ENCODE data around the gene SGMS1. TPM values are rescaled to one million over a fixed set of nuclear protein-coding genes. Genes with fewer than 3 reads are reported as not detected.

SGMS1 gene
- total RNA-seq, 2 experiments from 2014 or later = 24.8 to 25.2 TPM

DNA sequence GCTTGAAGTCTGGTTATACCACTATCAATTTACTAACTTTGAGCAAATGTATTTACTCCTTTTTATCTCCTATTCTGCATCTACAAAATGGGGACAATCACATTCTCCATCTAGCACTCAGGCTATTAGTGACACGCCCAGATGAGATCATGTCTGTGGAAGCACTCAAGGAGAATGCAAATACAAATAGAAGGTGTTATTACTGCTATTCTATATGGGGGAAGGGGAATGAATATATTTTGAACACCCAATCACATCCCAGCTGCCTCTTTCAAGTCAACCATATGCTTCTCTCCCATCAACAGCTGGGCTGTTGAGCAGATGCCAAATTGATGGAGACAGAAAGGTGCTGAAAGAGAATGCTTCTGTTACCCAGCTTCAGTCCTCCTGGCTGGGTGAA is 23.5 kb downstream of the SGMS1 start:
- Histone ChIP-seq H3K4me1 (ENCODE audit: insufficient read depth, low read length) (peaks cover 21% of the 10 kb centered on the region), H3K27ac (ENCODE audit: low read depth in 1 of 2, low read length in 2 of 2) (no peak overlapping the region), H3K27me3 (ENCODE audit: control insufficient read depth in 1 of 2, insufficient read depth in 2 of 2, low read length in 2 of 2) (no peaks in the 10 kb centered on the region), H3K9me3 (ENCODE audit: control insufficient read depth in 1 of 2, insufficient read depth in 1 of 2, low read length in 2 of 2) (no peaks in the 10 kb centered on the region), H3K36me3 (ENCODE audit: insufficient read depth, low read length) (no peaks in the 10 kb centered on the region), H3K4me3 (ENCODE audit: low read length) (no peak overlapping the region)
- Mint-ChIP-seq H3K9me3 (no peaks in the 10 kb centered on the region), H3K27ac (no peak overlapping the region), H3K4me3 (no peak overlapping the region), H3K27me3 (no peaks in the 10 kb centered on the region), H3K4me1 (ENCODE audit: low read depth) (peaks cover 70% of the 10 kb centered on the region), H3K36me3 (ENCODE audit: low read depth) (no peaks in the 10 kb centered on the region)
- POLR2A ChIA-PET = interaction anchor here (2.8 kb wide), 1 partner anchor 22 kb away, joined by 14 read pairs; the partner anchor contains the start of gene SGMS1
- DNase-seq (no peak), ATAC-seq (ENCODE audit: poor library complexity) (no peak)
- intact Hi-C loops (cut with DNase I, micrococcal nuclease) = no loop called here
- CTCF ChIA-PET = no interaction called here
- TF ChIP-seq, protein P1, sequence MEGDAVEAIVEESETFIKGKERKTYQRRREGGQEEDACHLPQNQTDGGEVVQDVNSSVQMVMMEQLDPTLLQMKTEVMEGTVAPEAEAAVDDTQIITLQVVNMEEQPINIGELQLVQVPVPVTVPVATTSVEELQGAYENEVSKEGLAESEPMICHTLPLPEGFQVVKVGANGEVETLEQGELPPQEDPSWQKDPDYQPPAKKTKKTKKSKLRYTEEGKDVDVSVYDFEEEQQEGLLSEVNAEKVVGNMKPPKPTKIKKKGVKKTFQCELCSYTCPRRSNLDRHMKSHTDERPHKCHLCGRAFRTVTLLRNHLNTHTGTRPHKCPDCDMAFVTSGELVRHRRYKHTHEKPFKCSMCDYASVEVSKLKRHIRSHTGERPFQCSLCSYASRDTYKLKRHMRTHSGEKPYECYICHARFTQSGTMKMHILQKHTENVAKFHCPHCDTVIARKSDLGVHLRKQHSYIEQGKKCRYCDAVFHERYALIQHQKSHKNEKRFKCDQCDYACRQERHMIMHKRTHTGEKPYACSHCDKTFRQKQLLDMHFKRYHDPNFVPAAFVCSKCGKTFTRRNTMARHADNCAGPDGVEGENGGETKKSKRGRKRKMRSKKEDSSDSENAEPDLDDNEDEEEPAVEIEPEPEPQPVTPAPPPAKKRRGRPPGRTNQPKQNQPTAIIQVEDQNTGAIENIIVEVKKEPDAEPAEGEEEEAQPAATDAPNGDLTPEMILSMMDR (IDR thresholded peaks at IDR 0.05) = no peak

DNA sequence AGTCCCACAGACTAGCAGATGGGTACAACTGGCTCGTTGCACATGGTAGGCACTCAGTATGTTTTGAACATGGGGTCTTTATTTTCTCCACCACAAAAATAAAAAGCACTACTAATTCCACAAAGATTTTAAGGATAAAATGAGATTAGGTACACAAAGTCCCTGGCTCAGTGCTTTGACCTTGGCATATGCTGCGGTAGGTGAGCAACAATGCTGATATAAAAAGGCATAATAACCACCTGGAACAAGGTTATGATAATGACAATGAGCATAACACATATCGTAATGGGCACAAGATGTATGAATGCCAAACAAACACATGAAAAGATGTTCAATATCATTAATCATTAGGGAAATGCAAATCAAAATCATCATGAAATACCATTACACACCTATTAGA is 26.9 kb downstream of the SGMS1 start:
- H3K36me3 Mint-ChIP-seq (ENCODE audit: low read depth) = no peaks in the 10 kb centered on the region
- TF ChIP-seq, protein P1 (IDR thresholded peaks at IDR 0.05) = no peak
- Histone ChIP-seq H3K4me3 (ENCODE audit: low read length) (no peak overlapping the region), H3K27ac (ENCODE audit: low read depth in 1 of 2, low read length in 2 of 2) (no peak overlapping the region), H3K27me3 (ENCODE audit: control insufficient read depth in 1 of 2, insufficient read depth in 2 of 2, low read length in 2 of 2) (no peaks in the 10 kb centered on the region), H3K36me3 (ENCODE audit: insufficient read depth, low read length) (no peaks in the 10 kb centered on the region), H3K4me1 (ENCODE audit: insufficient read depth, low read length) (peaks cover 8% of the 10 kb centered on the region), H3K9me3 (ENCODE audit: control insufficient read depth in 1 of 2, insufficient read depth in 1 of 2, low read length in 2 of 2) (no peaks in the 10 kb centered on the region)
- ATAC-seq (ENCODE audit: poor library complexity) = no peak
- ChIA-PET POLR2A (no interaction called here), CTCF (no interaction called here)
- peaks cover 49% of the 10 kb centered on the region for H3K4me1 Mint-ChIP-seq (ENCODE audit: low read depth)
- no peak overlapping the region for H3K4me3 Mint-ChIP-seq
- H3K27ac Mint-ChIP-seq = no peak overlapping the region
- H3K27me3 Mint-ChIP-seq = no peaks in the 10 kb centered on the region
- DNase-seq = no peak
- H3K9me3 Mint-ChIP-seq = no peaks in the 10 kb centered on the region
- intact Hi-C loops (cut with DNase I, micrococcal nuclease) = no loop called here

DNA sequence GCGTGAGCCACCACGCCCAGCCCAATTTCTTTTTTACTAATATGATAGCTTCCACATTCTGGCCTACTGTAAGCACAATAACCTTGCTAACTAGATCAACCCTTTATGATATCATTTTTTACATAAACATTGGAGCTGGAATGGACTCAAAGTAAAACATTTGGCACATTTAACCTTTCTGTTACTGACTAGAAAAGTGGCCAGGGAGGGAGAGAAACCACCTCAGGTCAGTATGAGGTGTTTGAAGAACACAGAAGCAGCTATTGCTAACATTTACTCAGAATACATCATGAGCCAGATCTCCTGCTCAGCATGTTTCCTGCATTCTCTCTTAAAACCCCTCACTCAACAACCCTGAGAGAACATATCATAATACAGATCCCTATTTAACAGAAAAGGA is 27.3 kb downstream of the SGMS1 start:
- Histone ChIP-seq H3K4me3 (ENCODE audit: low read length) (no peak overlapping the region), H3K36me3 (ENCODE audit: insufficient read depth, low read length) (no peaks in the 10 kb centered on the region), H3K9me3 (ENCODE audit: control insufficient read depth in 1 of 2, insufficient read depth in 1 of 2, low read length in 2 of 2) (no peaks in the 10 kb centered on the region), H3K27ac (ENCODE audit: low read depth in 1 of 2, low read length in 2 of 2) (no peak overlapping the region), H3K4me1 (ENCODE audit: insufficient read depth, low read length) (peaks cover 8% of the 10 kb centered on the region), H3K27me3 (ENCODE audit: control insufficient read depth in 1 of 2, insufficient read depth in 2 of 2, low read length in 2 of 2) (no peaks in the 10 kb centered on the region)
- Mint-ChIP-seq H3K4me3 (no peak overlapping the region), H3K36me3 (ENCODE audit: low read depth) (no peaks in the 10 kb centered on the region), H3K27me3 (no peaks in the 10 kb centered on the region), H3K27ac (no peak overlapping the region), H3K9me3 (no peaks in the 10 kb centered on the region), H3K4me1 (ENCODE audit: low read depth) (peaks cover 45% of the 10 kb centered on the region)
- ATAC-seq (ENCODE audit: poor library complexity) (no peak), DNase-seq (no peak)
- ChIA-PET CTCF (interaction anchor here (0.6 kb wide), 1 partner anchor 186 kb away, joined by 3 read pairs; no protein-coding TSS in a partner anchor), POLR2A (no interaction called here)
- TF ChIP-seq, protein P1 (IDR thresholded peaks at IDR 0.05) = no peak
- intact Hi-C loops (cut with DNase I, micrococcal nuclease) = no loop called here

Data from CD4-positive, alpha-beta T cell (primary cell).